ENCODE measurements around the gene TALDO1. TPM values are rescaled to one million over a fixed set of nuclear protein-coding genes. Genes with fewer than 3 reads are reported as not detected.

Gene TALDO1
- total RNA-seq, 1 donor from 2014 or later = 207 TPM

DNA sequence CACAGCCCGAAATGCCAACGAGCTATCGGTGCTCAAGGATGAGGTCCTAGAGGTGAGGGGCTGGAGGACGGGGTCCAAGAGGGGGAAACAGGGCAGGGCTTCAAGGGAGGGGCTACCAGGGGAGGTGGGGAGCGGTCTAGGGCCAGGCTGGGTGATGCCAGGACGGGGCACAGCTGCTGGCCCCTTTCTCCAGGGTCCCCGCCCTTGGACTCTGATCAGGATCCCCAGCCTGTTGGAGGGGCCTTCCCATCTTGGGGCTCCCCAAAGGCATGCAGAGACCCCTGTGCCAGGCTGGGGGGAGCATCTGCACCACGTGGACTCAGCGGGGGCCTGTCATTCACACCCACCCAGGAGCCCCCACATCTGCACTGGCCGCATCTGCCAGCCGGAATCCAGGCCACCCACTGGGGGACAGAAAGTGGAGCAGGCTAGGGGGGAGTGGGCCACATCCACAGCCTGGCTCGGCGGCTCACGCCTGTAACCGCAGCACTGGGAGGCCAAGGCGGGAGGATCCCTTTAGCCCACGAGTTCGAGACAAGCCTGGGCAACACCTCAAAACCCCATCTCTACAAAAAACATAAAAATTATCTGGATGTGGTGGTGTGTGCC is 22.4 kb upstream of the TALDO1 start:
- DNase-seq (ENCODE audit: low read depth) = no peak
- TF ChIP-seq, protein P1, sequence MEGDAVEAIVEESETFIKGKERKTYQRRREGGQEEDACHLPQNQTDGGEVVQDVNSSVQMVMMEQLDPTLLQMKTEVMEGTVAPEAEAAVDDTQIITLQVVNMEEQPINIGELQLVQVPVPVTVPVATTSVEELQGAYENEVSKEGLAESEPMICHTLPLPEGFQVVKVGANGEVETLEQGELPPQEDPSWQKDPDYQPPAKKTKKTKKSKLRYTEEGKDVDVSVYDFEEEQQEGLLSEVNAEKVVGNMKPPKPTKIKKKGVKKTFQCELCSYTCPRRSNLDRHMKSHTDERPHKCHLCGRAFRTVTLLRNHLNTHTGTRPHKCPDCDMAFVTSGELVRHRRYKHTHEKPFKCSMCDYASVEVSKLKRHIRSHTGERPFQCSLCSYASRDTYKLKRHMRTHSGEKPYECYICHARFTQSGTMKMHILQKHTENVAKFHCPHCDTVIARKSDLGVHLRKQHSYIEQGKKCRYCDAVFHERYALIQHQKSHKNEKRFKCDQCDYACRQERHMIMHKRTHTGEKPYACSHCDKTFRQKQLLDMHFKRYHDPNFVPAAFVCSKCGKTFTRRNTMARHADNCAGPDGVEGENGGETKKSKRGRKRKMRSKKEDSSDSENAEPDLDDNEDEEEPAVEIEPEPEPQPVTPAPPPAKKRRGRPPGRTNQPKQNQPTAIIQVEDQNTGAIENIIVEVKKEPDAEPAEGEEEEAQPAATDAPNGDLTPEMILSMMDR (IDR thresholded peaks at IDR 0.05; ENCODE audit: insufficient read depth, low read length, poor library complexity, severe bottlenecking) = no peak
- H3K4me3 ChIP-seq (ENCODE audit: low read depth, low read length) = no peak overlapping the region
- H3K36me3 ChIP-seq (ENCODE audit: control insufficient read depth, insufficient read depth, low read length) = peaks cover 5% of the 10 kb centered on the region
- no peaks in the 10 kb centered on the region for H3K27me3 ChIP-seq (ENCODE audit: control insufficient read depth, insufficient read depth, low read length)

DNA sequence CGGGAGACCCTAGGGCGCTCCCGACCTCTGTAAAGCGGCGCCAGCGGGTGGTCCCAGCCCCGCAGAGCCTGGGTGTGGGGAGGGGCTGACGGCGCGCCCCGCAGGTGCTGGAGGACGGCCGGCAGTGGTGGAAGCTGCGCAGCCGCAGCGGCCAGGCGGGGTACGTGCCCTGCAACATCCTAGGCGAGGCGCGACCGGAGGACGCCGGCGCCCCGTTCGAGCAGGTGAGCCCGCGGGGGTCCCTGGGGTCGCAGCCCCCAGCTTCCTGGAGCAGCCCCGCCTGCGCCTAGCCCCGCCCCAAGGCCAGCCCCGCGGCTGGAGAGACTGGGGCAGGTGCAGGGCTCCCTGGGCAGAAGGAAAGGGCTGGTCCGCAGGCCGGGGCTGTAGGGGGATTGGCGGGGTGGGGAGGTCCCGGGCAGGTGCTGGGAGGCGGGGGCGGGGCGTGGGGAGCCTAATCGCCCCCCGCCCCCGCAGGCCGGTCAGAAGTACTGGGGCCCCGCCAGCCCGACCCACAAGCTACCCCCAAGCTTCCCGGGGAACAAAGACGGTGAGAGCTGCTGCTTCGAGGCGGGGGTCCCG is 21.6 kb upstream of the TALDO1 start:
- H3K4me3 ChIP-seq (ENCODE audit: low read depth, low read length) = no peak overlapping the region
- no peak for DNase-seq (ENCODE audit: low read depth)
- peaks cover 4% of the 10 kb centered on the region for H3K36me3 ChIP-seq (ENCODE audit: control insufficient read depth, insufficient read depth, low read length)
- TF ChIP-seq, protein P1 (IDR thresholded peaks at IDR 0.05; ENCODE audit: insufficient read depth, low read length, poor library complexity, severe bottlenecking) = no peak
- no peaks in the 10 kb centered on the region for H3K27me3 ChIP-seq (ENCODE audit: control insufficient read depth, insufficient read depth, low read length)

DNA sequence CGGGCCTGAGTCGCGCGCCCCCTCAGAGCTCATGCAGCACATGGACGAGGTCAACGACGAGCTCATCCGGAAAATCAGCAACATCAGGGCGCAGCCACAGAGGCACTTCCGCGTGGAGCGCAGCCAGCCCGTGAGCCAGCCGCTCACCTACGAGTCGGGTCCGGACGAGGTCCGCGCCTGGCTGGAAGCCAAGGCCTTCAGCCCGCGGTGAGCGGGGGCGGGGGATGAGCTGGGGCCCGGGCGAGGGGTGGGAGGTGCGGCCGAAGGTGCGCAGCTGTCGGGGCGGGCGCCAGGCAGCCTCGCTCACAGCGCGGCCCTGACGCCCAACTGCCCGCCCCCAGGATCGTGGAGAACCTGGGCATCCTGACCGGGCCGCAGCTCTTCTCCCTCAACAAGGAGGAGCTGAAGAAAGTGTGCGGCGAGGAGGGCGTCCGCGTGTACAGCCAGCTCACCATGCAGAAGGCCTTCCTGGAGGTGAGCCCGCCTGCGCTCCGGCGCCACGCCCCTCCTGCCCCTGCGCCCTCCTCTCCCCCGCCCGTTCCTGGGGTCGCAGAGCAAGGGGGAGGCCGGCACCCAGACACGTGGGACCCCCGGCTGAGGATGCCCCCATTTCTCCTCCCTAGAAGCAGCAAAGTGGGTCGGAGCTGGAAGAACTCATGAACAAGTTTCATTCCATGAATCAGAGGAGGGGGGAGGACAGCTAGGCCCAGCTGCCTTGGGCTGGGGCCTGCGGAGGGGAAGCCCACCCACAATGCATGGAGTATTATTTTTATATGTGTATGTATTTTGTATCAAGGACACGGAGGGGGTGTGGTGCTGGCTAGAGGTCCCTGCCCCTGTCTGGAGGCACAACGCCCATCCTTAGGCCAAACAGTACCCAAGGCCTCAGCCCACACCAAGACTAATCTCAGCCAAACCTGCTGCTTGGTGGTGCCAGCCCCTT is 20.7 kb upstream of the TALDO1 start:
- TF ChIP-seq, protein P1 (IDR thresholded peaks at IDR 0.05; ENCODE audit: insufficient read depth, low read length, poor library complexity, severe bottlenecking) = no peak
- Histone ChIP-seq H3K27me3 (ENCODE audit: control insufficient read depth, insufficient read depth, low read length) (no peaks in the 10 kb centered on the region), H3K4me3 (ENCODE audit: low read depth, low read length) (no peak overlapping the region), H3K36me3 (ENCODE audit: control insufficient read depth, insufficient read depth, low read length) (peaks cover 4% of the 10 kb centered on the region)
- DNase-seq (ENCODE audit: low read depth) = no peak

DNA sequence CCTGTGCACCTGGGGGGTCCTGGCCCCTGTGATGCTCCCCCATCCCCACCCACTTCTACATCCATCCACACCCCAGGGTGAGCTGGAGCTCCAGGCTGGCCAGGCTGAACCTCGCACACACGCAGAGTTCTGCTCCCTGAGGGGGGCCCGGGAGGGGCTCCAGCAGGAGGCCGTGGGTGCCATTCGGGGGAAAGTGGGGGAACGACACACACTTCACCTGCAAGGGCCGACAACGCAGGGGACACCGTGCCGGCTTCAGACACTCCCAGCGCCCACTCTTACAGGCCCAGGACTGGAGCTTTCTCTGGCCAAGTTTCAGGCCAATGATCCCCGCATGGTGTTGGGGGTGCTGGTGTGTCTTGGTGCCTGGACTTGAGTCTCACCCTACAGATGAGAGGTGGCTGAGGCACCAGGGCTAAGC is 20.0 kb upstream of the TALDO1 start:
- H3K36me3 ChIP-seq (ENCODE audit: control insufficient read depth, insufficient read depth, low read length) = peaks cover 4% of the 10 kb centered on the region
- DNase-seq (ENCODE audit: low read depth) = no peak
- TF ChIP-seq, protein P1 (IDR thresholded peaks at IDR 0.05; ENCODE audit: insufficient read depth, low read length, poor library complexity, severe bottlenecking) = no peak
- H3K27me3 ChIP-seq (ENCODE audit: control insufficient read depth, insufficient read depth, low read length) = no peaks in the 10 kb centered on the region
- no peak overlapping the region for H3K4me3 ChIP-seq (ENCODE audit: low read depth, low read length)

DNA sequence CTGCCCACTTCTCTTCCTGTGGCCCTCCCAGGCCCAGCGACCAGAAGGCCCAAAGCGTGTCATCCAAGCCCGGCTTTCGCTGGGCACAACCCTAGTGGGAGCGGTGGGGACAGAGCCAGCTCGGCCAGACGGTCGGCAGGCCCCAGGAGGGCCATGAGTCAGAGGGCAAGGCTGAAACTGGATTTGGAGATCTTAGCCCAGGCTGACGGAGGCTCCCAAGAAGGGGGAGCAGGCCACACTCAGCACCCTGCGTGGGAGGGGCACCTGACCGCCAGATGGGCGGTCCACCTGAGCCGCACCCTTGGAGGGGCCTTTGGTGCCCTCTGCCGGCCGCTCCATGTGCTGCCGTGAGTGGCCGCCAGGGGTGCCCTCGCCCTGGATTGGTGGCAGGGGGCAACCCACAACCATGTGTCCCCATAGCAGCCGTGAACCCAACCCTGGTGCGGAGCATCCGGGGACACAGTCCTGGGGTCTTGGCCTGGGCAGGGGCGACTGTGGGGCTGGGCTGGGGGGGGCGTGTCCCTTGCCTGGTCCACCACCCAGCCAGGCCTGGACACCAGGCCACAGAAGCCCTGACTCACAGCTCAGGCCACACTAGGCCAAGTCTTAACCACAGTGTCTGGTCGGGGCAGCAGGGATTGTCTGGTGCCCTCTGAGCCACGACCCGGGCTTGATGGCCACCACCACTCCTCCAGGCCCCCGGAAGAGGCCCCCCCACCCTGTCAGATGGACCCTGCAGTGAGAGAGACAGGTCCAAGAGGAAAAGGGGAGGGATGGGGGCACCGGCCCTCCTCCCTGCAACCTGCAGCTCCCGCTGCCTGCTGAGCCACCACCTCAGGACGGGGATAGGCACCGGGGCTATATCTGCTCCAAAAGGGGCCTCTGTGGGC is 19.2 kb upstream of the TALDO1 start:
- Histone ChIP-seq H3K4me3 (ENCODE audit: low read depth, low read length) (no peak overlapping the region), H3K27me3 (ENCODE audit: control insufficient read depth, insufficient read depth, low read length) (no peaks in the 10 kb centered on the region), H3K36me3 (ENCODE audit: control insufficient read depth, insufficient read depth, low read length) (peaks cover 4% of the 10 kb centered on the region)
- TF ChIP-seq, protein P1 (IDR thresholded peaks at IDR 0.05; ENCODE audit: insufficient read depth, low read length, poor library complexity, severe bottlenecking) = peak; percentile 100
- DNase-seq (ENCODE audit: low read depth) = peak; percentile 76

All from kidney epithelial cell (primary cell).